GM18867 (cell line): ENCODE data around the gene RASA3.
"Not testable (repeated sequence)": the region's sequence is repeated elsewhere in the genome, so short reads cannot be mapped to it uniquely, and the experiment has no call there.

Experiments used
- ATAC-seq: cut with Tn5 transposase; IDR thresholded peaks from one replicate; pipeline ENCODE4 v1.9.1; 2021; ENCODE audit warnings: mild to moderate bottlenecking, moderate library complexity; ENCODE audit not compliant: unreplicated experiment

The RASA3 gene

DNA sequence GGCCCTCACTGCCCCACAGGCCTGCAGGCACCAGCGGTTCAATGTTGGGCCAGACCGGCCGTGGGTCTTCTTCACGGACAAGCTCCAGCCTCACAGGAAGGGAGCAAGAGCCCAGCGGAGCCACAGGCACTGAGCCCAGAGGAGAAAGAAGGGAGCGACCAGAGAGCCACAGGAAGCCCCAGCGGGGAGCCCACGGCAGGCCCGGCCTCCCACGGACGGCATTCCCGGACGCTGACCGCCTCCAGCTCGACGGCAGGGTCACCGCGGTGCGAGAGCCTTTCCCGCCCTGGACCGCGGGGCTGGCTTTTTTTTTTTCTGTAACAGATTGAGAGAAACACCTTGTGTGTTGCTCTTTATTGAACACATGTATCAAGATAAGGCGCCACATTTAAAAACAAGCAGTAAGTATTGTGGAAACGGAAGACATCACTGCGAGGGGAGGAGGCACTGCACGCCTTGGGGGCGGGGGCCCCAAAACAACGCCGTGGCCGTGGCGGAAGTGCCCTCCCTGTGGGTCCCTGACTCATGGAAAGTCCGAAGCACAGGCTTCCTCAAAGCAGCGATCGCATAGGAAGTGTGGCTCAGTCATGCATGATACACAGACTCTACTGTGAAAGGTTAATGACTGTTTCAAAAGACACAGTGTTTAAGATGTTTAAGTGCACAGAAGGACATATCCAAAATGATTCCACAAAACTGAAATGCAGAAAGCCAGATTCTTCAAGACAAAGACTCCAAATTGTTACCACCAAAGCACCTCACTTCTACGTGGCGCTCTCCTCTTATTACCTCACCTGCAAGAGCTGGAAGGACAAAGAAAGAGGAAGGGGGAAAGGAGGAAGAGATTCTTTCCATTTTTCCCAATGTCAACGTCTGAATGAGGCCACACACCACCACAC lies 3.5 kb downstream of the RASA3 start:
- ATAC-seq = peak; percentile 57

DNA sequence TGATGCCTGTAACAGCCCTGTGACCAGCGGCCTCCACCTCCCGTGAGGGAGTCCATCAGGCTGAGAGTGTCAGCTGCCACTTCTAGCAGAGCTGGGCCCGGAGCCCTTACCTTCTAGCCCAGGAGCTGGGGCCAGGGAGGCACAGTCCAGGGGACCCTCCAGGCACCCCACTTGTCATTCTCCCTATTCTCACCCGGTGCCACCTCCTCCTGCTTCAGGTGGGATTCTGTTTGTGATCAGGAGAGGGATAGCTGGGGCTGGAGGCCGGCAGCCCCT lies 4.1 kb downstream of the RASA3 start:
- no peak for ATAC-seq

DNA sequence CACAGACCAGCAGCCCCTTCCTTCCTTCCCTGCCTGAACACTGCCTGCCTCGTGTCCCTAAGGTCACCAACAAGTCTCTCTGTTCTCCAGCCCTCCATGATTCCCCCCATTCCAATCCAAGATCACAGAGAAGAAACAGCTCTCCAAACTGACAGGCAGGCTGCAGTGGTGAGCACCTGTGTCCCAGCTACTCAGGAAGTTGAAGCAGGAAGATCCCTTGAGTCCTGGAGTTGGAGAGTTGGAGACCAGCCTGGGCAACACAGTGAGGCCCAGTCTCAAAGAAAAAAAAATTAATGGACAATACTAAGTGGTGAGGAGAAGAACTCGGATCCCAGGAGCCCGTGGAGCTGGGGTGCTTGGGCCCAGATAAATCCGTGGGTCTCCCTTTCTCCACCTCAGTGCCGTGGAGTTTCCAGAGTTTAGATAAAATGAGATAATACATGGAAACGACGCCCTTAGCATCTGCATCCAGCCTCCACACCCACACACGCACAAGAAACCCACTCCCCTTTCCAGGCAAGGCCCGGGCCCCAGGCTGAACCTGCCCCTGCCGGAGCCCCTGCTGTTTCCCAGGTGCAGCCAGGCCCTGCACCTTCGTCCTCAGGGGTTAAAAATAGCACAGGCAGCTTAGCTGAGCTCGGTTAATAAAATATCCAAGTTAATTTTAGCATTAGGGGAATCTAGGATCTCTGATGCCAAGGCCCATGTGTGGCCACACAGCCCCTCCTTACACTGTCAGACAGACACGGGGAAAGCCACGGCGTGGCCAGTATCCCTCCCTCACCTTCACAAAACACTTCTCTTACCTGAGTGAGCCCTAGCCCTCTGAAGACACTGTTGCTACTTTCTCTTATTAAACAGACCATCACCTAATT lies 4.7 kb downstream of the RASA3 start:
- ATAC-seq = no peak

GRCh38 chr13:114126789-114127472 lies 5.5 kb downstream of the RASA3 start:
- ATAC-seq = no peak

GRCh38 chr13:114126086-114126485 lies 6.3 kb downstream of the RASA3 start:
- ATAC-seq = not testable (repeated sequence)

- no peak for ATAC-seq
These were observed 6.8 kb downstream of the RASA3 start for GRCh38 chr13:114125589-114125988.

DNA sequence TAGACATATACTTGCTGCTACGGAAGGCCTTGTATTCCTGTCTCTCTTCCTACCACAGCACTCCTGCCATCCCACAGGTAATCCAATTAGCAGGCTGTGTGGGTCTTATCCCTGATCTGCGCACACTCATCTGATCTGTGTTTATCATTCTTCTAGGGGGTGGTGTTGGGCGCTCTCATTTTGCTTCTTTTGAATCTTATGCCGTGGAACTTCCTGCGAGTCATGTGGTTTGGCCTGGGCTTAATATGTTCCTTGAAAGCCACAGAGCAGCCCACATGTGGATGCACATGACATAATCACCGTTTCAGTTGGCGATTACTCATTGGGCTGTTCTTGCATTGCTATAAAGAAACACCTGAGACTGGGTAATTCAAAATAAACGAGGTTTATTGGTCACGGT lies 7.5 kb downstream of the RASA3 start:
- ATAC-seq = no peak

- ATAC-seq = no peak
These were observed 8.0 kb downstream of the RASA3 start for GRCh38 chr13:114124431-114124830.

DNA sequence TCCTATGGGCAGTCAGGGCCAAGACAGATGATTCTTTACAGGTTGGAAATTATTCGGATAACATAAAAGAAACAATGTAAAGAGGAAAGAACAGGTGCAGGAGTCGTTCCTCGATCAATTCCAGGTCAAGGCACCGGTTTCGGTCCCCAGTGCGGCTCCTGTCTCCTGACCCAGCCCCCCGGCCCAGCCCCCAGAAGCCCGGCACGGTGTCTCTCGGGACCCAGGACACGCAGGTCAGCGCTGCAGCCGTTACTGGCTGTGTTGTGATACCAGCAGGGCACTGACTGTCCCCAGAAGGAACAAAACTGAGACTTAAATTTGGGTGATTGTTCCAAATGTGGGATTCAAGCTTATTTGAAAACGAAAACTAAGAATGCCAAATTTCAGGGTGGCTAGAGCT lies 8.5 kb downstream of the RASA3 start:
- ATAC-seq = no peak

DNA sequence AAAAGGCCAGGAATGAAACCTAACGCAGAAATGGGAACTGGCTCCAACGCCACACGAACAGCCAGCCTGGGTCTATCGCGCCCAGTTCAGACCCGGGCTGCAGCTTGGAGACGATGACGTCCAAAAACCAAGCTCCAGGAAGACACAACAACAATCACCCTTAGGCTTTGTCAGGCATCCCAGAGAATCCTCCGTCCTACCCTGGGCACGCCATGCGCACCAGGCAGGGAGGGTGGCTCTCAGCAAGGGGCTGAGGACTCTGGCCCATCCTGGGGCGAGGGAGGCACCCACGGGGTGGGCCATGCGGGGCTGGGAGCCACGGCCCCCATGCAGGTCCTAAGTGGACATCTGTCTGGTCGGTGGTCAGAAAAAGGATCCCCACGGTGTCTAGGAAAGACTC lies 9.0 kb downstream of the RASA3 start:
- no peak for ATAC-seq

- no peak for ATAC-seq
These were observed 9.7 kb downstream of the RASA3 start for GRCh38 chr13:114122591-114123211.

GRCh38 chr13:114122127-114122511 lies 10.3 kb downstream of the RASA3 start:
- no peak for ATAC-seq

DNA sequence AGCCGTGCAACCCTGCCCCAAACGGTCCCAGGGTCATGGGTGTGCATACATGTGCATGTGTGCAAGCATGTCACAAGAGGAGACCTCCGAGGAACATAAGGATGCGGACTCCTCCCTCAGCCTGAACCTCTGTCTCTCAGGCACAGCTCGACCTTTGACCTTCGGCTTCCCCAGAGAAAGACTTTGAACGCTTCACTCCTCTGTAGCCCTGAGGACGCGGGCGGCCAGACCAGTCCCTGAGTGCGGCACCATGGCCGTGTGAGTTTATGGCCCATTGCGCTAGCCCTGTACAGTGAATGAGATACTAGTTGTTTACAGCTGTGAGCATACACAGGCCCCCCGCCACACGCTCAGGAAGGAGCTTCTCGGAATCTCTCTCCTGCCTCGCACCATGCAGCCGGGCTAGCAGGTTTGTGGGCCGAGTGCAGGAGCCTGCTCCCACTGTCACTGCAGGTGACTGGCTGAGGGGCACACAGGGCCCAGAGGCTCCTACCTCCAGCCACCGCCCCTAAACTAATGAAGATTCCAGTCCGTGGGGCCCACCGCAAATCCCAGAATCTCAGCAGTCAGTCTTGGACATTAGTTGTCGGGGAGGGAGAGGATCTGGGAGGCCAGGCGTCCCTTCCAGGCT lies 10.8 kb downstream of the RASA3 start:
- no peak for ATAC-seq

DNA sequence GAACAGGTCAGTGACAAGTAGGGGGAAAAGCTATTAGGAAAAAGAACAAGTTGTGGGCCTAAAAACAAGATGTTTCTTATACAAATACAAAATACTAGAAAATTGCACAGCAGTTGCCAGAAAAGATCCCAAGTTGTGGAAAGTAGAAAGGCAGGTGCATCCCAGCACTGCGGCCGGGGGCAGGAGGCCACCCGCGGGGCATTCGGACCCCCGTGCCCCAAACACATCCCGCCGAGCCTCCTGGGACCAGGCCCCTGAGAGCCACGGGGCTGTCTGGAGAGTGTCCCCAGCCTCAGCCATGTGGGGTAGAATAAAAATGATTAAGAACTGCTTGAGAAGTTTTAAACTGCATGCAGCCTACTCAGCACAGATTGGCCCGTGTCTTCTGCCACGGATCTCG lies 11.4 kb downstream of the RASA3 start:
- no peak for ATAC-seq

DNA sequence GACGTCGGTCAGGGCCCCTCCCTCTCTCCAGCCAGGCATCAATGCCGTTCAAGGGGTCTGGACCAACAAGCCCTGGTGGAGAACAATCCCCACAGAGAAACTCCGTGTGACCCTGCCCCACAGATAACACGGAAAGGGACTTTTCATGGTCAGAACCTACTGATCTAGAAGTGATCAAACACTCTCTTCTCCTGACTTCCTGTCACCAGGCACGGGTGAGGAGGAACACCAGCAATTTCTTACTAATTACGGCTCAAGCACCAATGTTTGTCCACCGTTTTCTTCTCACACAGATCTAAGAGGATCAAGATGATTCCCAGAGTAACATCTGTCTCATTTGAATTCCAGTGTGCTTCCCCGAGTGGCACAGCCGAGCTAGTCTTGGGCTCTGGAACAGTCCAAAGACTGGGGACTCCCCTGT lies 11.8 kb downstream of the RASA3 start:
- no peak for ATAC-seq

GRCh38 chr13:114119196-114119595 lies 13.2 kb downstream of the RASA3 start:
- no peak for ATAC-seq

DNA sequence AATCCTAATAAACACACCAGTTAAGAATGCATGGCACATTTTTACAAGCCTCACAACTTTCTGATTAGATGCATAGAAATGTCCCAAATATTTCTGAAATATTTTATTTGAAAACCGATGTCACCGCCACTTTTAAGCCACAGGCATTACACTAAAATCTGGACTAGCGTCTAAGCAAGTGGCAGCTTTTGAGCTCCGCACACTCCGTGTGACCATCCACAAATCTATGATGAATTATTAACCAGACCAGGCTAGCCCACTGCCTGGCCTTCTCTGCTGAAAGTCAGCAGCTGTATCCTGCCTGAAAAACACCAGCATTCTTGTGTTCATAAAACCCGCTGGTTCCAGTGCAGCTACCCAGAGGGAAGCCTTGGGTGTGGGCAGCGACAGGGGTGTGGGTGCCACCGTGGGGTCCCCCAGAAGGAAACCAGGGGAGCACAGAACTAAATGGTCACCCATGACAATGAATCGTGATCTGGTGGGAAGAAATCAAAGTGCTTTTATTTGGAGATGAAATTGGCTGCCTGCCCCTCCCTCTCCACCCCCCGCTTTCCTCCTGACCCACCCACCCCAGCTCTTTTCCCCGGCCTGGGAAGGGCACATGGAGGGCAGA lies 13.8 kb downstream of the RASA3 start:
- ATAC-seq = no peak

GRCh38 chr13:114118086-114118485 lies 14.3 kb downstream of the RASA3 start:
- ATAC-seq = no peak

GRCh38 chr13:114117341-114117874 lies 15.0 kb downstream of the RASA3 start:
- ATAC-seq = not testable (repeated sequence)

GRCh38 chr13:114116734-114117133 lies 15.7 kb downstream of the RASA3 start:
- no peak for ATAC-seq
